DMS153 treated with DMSO at 0.1 percent for 48 hours (cell line): Measurements from ENCODE around the gene MEGF8.

Source experiments
- DNase-seq: peaks from one replicate; lab custom pipeline; 2025; ENCODE audit not compliant: unreplicated experiment; lab: John Stamatoyannopoulos, UW

Gene MEGF8

GRCh38 chr19:42376177-42376555 lies 50.7 kb downstream of the MEGF8 start:
- no peak for DNase-seq

- no peak for DNase-seq
Measured at GRCh38 chr19:42378225-42379215, 53.1 kb downstream of the MEGF8 start.

GRCh38 chr19:42380155-42380554 lies 54.7 kb downstream of the MEGF8 start:
- no peak for DNase-seq

- DNase-seq, result peak; percentile 63
Measured at GRCh38 chr19:42386974-42387707, 61.7 kb downstream of the MEGF8 start.

- no peak for DNase-seq
Measured at GRCh38 chr19:42388851-42389489, 63.5 kb downstream of the MEGF8 start.

- no peak for DNase-seq
Measured at GRCh38 chr19:42389899-42390298, 64.5 kb downstream of the MEGF8 start, which contains the start of gene CNFN. Gene CNFN (minus strand): TSS chr19:42390297. CDS start chr19:42389037, 1,260 bp downstream.

- DNase-seq, result no peak
Measured at GRCh38 chr19:42392165-42392564, 66.7 kb downstream of the MEGF8 start.

GRCh38 chr19:42394751-42395150 lies 69.3 kb downstream of the MEGF8 start:
- no peak for DNase-seq

GRCh38 chr19:42396381-42397262 lies 71.2 kb downstream of the MEGF8 start:
- peak; percentile 95 for DNase-seq

- DNase-seq, result no peak
Measured at GRCh38 chr19:42397263-42398166, 72.1 kb downstream of the MEGF8 start.

GRCh38 chr19:42400404-42400803 lies 75.0 kb downstream of the MEGF8 start:
- no peak for DNase-seq

GRCh38 chr19:42401365-42402303 lies 76.2 kb downstream of the MEGF8 start:
- DNase-seq, result peak; percentile 55

GRCh38 chr19:42402376-42403116 lies 77.1 kb downstream of the MEGF8 start:
- no peak for DNase-seq

GRCh38 chr19:42403586-42403985 lies 78.2 kb downstream of the MEGF8 start:
- DNase-seq, result no peak

- DNase-seq, result no peak
Measured at GRCh38 chr19:42406111-42406510, 80.7 kb downstream of the MEGF8 start.

GRCh38 chr19:42407085-42407815 lies 81.8 kb downstream of the MEGF8 start:
- no peak for DNase-seq

- no peak for DNase-seq
Measured at GRCh38 chr19:42407816-42408175, 82.4 kb downstream of the MEGF8 start.
